ENCODE data around the gene DTX1.

DNA sequence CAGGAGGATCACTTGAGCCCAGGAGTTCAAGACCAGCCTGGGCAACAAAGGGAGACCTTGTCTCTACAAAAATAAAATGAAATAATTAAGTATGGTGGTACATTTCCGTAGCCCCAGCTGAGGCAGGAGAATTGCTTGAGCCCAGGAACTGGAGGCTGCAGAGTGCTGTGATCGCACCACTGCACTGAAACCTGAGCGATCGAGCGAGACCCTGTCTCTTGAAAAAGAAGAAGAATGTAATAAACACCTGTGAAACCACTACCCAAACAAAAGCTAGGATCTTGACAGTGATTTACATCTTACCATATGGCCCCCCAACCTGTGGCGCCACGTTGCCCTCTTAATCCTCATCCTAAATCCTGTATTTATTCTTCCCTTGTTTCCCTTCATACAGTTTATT lies 5.7 kb upstream of the DTX1 start:
- TF ChIP-seq, protein P1, sequence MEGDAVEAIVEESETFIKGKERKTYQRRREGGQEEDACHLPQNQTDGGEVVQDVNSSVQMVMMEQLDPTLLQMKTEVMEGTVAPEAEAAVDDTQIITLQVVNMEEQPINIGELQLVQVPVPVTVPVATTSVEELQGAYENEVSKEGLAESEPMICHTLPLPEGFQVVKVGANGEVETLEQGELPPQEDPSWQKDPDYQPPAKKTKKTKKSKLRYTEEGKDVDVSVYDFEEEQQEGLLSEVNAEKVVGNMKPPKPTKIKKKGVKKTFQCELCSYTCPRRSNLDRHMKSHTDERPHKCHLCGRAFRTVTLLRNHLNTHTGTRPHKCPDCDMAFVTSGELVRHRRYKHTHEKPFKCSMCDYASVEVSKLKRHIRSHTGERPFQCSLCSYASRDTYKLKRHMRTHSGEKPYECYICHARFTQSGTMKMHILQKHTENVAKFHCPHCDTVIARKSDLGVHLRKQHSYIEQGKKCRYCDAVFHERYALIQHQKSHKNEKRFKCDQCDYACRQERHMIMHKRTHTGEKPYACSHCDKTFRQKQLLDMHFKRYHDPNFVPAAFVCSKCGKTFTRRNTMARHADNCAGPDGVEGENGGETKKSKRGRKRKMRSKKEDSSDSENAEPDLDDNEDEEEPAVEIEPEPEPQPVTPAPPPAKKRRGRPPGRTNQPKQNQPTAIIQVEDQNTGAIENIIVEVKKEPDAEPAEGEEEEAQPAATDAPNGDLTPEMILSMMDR (IDR thresholded peaks at IDR 0.05): no peak
- TF ChIP-seq POLR2A (IDR thresholded peaks at IDR 0.05) (no peak), POLR2AphosphoS5 (IDR thresholded peaks at IDR 0.05) (no peak), EP300 (IDR thresholded peaks at IDR 0.05) (no peak)

Data from stomach (tissue), 4 donors.